Measurements from ENCODE around the gene POU2AF3. TPM values are rescaled to one million over a fixed set of nuclear protein-coding genes. Genes with fewer than 3 reads are reported as not detected.

POU2AF3 gene
- total and polyA plus RNA-seq, 10 of the 15 experiments (the other 5 are each of a cell fraction or from before 2014, with no cell fraction given), result 0.17 TPM; not detected in 8

GRCh38 chr11:111331711-111332479 lies 33.5 kb downstream of the POU2AF3 start:
- ChIA-PET RAD21 (ENCODE audit: unreplicated experiment) (interaction anchor here (0.6 kb wide), 1 partner anchor 86 kb away, joined by 3 read pairs; no protein-coding TSS in a partner anchor), CTCF (interaction anchor here (1.3 to 3.8 kb wide), 2 partner anchors 90 to 98 kb away, joined by 4 to 27 read pairs; no protein-coding TSS in a partner anchor), POLR2A (no interaction called here), SMC1A (ENCODE audit: uncharacterized antibody, unreplicated experiment) (interaction anchor here (0.6 to 2.5 kb wide), 4 partner anchors 9 to 543 kb away, joined by 3 to 8 read pairs (median 5); no protein-coding TSS in a partner anchor)
- in situ Hi-C loops (cut with MboI) (no loop called here), intact Hi-C loops (cut with micrococcal nuclease; ENCODE audit: unreplicated experiment) (no loop called here)
- Histone ChIP-seq H3K4me2 (ENCODE audit: control insufficient read depth, insufficient read depth) (no peak overlapping the region), H3K4me3 (no peak overlapping the region), H3K9ac (ENCODE audit: control insufficient read depth, insufficient read depth, low read length) (no peak overlapping the region), H3K9me3 (replicated peaks; ENCODE audit: control insufficient read depth, insufficient read depth, low read length) (no peaks in the 10 kb centered on the region), H3K4me1 (ENCODE audit: control insufficient read depth, insufficient read depth, low read length) (peaks cover 3% of the 10 kb centered on the region; the same call in 1 of the 2 replicates), H3K36me3 (ENCODE audit: control insufficient read depth in 2 of 2, insufficient read depth in 2 of 2, low read length in 1 of 2) (no peaks in the 10 kb centered on the region), H2AFZ (ENCODE audit: control insufficient read depth, low read depth, low read length) (no peak overlapping the region), H3K79me2 (ENCODE audit: control insufficient read depth, insufficient read depth, low read length) (no peaks in the 10 kb centered on the region), H3K27me3 (replicated peaks in 1 of 2; ENCODE audit: control insufficient read depth in 2 of 2, insufficient read depth in 2 of 2, low read length in 1 of 2) (no peaks in the 10 kb centered on the region), H4K20me1 (ENCODE audit: control insufficient read depth, insufficient read depth) (no peaks in the 10 kb centered on the region), H3K27ac (ENCODE audit: control insufficient read depth, insufficient read depth) (no peak overlapping the region)
- 36% methylated on average over 4 of the region's 4 CpGs for WGBS (ENCODE audit: insufficient coverage, insufficient replicate concordance, low lambda C conversion rate, missing lambda C conversion rate)
- no TSS peak for BruUV-seq (replicated peaks)
- ATAC-seq, result peak; percentile 80
- no peak for DNase-seq (ENCODE audit: low read depth, low spot score)
- FAIRE-seq, result no peak
- TF ChIP-seq MTA2 (IDR thresholded peaks at IDR 0.05; ENCODE audit: low read depth), result peak; percentile 85
- 0 out of 2 replicates have a peak, but pooled peaks have one; percentile 29 for TF ChIP-seq RELB (IDR thresholded peaks at IDR 0.05; ENCODE audit: low read depth)
- no peak for TF ChIP-seq ZNF217 (IDR thresholded peaks at IDR 0.05)
- no peak for TF ChIP-seq ESRRA (IDR thresholded peaks at IDR 0.05; ENCODE audit: low read length)
- TF ChIP-seq NR2F1 (conservative IDR thresholded peaks at IDR 0.05), result no peak
- no peak for TF ChIP-seq PAX8 (IDR thresholded peaks at IDR 0.05)
- TF ChIP-seq FOS (IDR thresholded peaks at IDR 0.05; ENCODE audit: borderline replicate concordance, extremely low read depth, insufficient read length), result no peak
- TF ChIP-seq ASH2L (IDR thresholded peaks at IDR 0.05; ENCODE audit: borderline replicate concordance, low read depth), result no peak
- TF ChIP-seq ELK1 (IDR thresholded peaks at IDR 0.05; ENCODE audit: low read depth, low read length), result no peak
- no peak for TF ChIP-seq USF2 (IDR thresholded peaks at IDR 0.05; ENCODE audit: borderline replicate concordance, low read depth, low read length)
- no peak for TF ChIP-seq ETV6 (conservative IDR thresholded peaks at IDR 0.05 in 1 of 2, IDR thresholded peaks at IDR 0.05 in 1 of 2; ENCODE audit: borderline replicate concordance in 1 of 2, low read depth in 1 of 2)
- TF ChIP-seq SMARCA5 (IDR thresholded peaks at IDR 0.05), result no peak
- no peak for TF ChIP-seq MYB (IDR thresholded peaks at IDR 0.05; ENCODE audit: borderline replicate concordance, low read depth, low read length)
- TF ChIP-seq TAF1 (IDR thresholded peaks at IDR 0.05; ENCODE audit: borderline replicate concordance, low read depth, low read length), result no peak
- TF ChIP-seq SMAD1 (IDR thresholded peaks at IDR 0.05; ENCODE audit: low read depth, partially characterized antibody), result no peak
- TF ChIP-seq IKZF1 (conservative IDR thresholded peaks at IDR 0.05), result peak; percentile 47; the same call in 1 of the 2 replicates
- TF ChIP-seq JUNB (IDR thresholded peaks at IDR 0.05), result peak; percentile 81
- no peak for TF ChIP-seq BCL3 (IDR thresholded peaks at IDR 0.05; ENCODE audit: borderline replicate concordance, insufficient read depth, low read depth, low read length, poor library complexity, severe bottlenecking)
